ENCODE data around the gene PDGFC.

Gene PDGFC, protein sequence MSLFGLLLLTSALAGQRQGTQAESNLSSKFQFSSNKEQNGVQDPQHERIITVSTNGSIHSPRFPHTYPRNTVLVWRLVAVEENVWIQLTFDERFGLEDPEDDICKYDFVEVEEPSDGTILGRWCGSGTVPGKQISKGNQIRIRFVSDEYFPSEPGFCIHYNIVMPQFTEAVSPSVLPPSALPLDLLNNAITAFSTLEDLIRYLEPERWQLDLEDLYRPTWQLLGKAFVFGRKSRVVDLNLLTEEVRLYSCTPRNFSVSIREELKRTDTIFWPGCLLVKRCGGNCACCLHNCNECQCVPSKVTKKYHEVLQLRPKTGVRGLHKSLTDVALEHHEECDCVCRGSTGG

DNA sequence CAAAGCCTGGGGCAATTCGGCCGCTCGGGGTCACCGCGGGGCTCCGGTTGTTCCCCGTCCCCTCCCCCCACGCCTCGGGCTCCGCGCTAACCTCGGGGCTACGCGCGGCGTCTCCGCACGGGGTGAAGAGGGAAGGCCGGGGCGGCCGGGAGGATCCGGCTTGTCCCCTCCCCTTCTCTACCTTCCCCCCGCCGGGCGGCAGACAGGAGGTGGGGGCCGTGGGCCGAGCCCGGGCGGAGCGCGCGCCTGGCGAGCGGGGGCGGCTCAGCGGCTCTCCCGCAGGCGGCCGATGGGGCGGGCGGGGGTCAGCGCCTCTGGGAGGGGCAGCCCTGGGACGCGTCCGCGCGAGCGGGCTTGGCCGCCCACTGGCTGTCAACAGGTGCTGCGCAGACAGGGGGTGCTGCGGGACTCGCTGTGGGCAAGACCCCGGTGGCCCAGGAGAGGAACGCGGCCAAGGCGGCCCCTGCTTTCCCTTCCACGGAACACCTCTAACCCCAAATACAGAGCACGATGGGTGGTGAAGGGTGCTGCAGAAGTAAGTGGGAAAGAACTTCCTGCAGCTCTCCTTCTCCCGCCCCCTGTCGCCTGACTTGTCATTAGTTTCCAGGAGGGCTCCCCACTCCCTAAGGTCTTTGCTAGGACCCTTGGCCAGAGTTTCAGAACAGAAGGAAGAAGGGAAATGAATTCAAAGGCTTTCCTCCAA lies at the start of gene PDGFC:
TSS of gene PDGFC (minus strand) at position 124 of the 703 bp plus-strand sequence. CDS start 896 bp downstream, outside the sequence.
- DNase-seq = no peak

DNA sequence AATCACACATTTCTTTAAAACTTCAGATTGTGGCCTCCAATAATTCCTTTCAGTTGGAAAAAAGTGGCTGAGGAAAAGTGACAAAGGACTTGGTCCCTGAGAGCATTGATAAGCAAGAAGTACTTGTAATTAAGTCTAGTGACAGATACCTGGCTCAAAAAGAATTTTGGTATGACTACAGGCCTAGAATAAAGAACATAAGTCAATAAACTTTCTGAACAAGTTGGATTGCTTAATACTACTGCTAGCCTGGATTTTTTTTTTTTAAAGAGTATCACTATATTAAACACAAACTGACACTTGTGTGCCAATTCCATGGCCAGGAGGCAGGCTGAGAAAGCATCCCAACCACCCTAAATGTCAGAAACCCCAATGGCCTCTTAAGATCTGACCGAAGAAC lies 49.3 kb upstream of the PDGFC start:
- DNase-seq = no peak

DNA sequence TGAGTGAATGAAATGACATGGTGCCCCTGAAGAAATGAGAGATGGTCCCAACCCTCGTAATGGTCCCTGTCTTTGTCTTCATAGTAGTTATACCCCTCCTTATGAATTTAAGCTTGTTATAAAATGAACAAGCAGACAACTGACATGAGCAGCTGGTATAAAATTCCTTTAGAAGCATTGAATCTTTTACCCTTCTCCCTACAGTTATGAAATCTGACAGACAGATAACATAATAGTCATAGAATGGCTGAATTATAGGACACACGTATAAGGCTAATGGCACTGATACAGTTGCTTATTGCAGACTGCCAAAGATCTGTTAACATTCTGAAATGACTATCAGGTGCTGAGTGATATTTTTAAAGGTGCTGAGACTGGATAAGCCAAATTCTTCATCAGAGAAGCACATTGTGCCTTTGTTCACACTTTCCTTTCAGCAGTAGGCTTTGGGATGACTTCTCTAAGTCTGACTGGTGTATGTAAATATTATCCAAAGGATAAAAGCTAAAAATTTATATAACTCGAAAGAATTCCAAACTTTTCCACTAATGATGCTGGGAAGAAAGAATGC lies 47.4 kb upstream of the PDGFC start:
- DNase-seq = no peak

DNA sequence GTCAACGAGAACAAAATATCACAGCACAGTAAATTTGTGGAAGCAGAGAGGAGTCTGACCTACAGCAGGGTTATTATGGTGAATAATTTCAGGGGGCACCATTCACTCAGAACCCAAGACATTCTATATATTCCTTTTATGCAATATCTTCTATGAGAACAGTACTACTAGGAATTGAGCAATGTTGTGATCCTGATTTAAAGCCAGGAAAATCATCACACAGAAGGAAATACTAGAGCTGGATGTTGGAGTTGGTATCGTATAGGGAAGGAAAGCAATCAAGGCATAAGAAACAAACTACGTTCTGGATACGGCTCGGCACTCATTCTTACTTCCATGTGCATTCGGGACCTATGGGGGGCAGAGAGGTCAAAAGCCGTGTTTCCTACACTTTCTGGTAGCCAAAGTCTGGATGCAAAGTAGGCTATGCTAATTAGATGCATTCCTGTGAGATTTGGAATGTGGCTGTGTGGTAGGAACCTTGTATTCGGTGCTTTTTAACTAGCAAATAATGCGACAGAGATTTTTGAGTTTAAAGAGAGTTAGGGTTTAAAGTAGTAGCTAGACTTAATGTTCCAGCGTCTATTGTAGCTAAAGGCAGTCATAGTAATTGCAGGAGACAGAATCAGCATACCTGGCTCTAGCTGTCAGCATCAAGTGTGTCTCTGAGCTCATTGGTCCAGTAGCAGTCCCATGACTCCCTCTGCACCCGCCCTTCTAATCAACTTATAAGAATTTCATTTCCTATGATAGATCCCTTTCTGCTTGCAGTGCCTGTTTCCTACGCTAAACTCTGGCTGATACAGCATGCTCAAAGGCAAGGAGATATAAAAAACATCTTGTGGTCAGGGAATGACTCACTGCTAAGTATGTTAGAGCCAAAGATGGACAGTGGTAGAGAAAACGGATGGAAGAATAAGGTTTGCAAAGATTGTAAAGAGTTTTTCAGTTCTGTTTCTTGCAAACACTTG lies 43.3 kb upstream of the PDGFC start:
- DNase-seq = no peak

DNA sequence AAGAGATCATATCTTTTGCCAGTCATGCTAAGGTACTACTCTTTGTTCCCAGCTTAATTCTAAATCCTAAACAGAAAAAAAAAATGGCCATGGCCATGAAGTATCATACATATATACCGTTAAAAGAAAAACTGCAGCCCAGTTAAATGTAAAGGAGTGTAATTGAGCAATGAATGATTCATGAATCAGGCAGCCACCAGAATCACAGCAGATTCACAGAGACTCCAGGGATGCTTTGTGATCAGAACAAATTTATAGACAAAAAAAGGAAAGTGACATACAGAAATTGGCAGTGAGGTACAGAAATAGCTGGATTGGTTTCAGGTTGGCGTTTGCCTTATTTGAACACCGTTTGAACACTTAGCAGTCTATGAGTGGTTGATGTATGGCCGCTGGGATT lies 42.1 kb upstream of the PDGFC start:
- DNase-seq = no peak

DNA sequence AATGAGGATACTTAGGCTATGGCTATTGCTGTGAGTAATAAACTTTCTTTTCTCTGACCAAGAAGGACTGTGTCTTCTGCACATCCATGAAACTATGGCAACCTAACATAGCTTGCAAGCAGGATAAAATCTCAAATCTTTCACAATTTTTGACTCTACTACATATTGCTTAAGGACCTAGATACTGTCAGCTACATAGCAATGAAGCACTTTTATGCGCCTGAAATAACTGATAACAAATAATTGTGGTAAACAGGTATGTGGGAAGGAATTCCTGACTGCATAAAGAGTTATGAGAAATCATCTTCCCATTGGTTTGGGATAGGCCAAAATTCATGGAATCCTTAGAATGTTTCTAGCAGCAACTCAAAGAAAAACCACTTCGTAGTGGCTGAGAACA lies 41.2 kb upstream of the PDGFC start:
- DNase-seq = no peak

DNA sequence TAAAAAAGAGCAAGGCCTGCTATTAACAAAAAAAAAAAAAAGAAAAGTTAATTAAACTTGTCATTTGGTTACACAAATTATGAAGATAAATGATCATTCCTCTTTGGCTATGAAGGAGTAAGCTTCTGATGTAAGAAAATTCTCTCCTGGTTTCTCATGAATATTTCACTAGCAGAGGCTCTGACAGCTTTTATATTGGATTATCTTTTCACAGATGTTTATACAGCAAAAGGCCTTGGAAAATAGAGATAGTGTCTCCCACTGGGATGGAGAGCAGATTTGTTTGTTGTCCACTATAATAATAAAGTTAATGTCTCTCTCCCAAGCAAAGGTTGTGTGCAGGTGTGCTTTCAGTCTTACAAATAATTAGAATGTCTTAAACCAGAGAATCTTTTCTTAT lies 40.7 kb upstream of the PDGFC start:
- no peak for DNase-seq

DNA sequence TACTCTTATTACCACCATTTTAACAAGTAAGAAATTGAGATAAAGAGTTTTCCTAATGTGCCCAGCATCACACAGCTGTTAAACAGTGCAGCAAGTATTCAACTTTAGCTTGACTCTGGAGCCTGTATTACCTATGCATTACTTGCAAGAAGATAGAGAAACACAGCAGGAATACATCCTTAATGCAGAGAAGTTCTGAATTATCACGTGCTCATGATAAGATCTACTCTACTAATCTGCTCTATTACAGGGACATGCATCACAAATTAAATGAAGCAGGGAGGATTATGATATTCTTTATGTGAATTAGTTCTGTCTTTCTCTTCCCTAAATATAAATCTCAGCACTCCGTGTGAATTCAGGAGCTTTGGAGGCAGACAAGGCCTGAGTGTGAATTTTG lies 39.0 kb upstream of the PDGFC start:
- no peak for DNase-seq

DNA sequence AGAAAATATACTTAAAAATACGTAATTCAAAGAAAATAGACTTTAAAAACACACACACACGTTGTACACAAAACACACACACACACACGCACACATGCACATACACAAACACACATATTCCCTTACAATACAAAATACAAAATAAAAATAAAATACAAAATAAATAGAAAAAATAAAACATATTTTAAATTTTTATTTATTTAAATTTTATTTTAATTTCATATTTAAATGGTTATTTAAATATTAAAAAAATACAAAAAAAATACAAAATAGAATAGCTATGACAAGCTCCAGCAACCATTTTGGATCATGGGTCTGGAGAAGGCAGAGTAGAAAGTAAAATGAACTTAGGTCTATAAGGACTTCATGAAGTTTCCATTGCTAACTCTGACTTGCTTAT lies 34.2 kb upstream of the PDGFC start:
- DNase-seq = no peak

DNA sequence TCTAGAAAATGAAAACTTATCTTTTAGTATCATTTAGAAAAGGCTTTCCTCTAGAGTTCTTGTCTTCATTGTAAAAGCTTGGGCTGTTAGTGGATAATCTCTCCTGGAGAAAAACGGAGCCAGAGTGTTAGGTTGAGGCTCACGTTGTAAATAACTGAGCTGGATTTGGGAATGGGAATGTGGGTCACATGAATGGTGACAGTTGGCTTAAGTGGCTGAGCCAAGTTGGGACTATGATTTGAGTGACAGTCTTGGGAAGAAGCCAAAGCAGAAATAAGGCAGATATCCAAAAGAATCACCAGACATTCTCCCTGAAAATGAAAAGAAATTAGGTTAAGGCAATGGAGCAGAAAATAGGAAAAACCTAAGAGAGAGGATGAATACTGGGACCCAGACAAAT lies 33.6 kb upstream of the PDGFC start:
- no peak for DNase-seq

DNA sequence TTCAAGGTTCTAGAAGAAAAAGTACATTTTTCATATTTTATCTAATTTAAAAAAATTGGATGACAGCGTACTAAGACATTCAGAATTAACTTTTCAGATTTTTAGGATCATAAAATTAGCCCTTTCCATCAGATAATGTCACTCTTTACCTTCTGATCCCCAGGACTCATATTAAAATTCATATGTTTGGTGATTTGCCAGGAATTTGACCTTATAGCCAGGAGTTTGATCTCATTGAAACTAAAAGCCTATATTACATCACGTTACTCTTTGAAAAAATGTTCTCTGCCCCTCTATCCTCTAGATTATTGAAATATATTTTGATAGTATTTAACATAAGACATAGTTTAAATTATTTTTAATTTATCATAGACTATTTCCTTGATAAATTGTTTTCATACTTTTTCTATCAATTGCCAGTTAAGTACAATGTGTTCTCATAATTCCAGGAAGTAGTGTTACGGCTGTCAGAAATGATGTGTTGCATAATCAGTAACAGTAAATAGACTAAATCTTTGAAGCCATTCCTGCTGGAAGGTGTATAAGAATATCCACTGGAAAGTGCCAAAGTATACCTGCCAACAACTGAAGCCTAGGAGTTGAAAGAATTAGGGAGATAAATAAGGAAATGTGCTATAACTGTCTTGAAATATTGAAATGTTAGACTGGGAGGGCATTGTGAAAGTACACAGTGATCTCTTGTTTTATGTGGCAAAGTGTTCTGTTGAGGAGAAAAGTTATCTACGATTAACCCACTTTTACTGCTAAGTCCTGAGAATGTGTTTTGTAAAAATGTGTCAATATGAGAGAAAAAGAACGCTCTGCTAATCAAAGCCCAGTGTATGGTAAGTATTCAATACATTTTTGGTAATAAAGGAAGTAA lies 32.9 kb upstream of the PDGFC start:
- DNase-seq = no peak

DNA sequence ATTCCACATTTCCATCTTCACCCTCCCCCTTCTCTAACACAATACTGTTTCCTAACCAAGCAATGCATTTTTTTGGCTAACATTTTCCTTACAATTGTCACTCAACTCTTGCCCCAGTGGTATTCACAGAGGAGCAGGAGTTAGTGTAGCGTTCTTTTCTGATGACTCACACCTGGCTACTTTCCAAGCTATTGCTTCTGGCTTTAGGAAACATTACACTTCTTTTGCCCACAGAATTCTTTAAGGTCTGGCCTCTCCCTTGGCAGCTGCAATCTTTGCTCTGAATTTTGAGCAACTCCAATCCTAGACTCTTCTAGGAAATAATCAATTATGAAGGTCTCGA lies 27.5 kb upstream of the PDGFC start:
- DNase-seq = no peak

DNA sequence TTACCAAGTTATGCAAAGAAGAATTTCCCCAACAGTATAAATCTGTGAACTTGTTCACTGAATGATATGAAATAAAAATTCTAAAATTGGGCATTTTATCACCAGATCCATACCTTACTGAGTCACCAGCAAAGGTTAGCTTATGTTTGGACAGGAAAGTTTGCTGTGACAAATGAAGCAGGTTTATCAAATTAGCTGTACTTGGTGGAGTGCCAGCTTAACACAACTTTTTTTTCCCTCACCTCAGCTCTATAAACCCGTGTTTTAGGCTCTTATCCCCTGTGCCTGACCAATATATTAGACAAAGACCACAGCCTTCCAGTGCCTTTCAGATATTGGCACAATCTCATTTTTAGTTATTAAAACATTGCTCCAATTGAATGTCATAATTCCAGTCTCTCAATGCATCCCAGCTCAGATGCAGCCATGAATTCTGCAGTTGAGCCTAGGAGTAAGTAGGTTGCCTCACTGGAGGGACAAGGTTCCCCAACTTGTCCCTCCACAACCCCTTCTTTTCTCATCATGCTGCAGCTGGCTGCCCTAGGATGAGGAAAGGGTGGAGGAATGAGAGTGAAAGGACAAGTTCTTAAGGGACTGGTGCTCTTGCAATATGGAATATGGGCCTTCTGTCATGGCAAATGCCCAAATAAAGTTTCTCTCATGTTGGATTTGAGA lies 27.0 kb upstream of the PDGFC start:
- no peak for DNase-seq

DNA sequence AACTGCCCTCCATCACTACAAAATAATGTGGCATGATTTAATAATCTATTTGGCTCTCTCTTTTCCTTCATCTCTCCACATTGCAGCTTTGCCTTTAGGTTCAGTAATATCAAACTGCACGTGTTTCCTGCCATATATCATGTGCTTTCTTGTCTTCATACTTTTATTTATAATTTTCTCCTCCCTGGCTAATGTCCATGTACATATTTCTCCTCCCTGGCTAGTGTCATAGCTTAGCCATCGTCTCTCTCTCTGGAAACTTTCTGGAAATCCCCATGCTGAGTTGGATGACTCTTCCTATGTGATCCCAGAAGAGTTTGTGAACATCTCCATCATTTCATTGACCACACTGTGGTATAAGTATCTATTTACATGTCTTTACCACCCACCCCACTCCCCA lies 21.3 kb upstream of the PDGFC start:
- no peak for DNase-seq

DNA sequence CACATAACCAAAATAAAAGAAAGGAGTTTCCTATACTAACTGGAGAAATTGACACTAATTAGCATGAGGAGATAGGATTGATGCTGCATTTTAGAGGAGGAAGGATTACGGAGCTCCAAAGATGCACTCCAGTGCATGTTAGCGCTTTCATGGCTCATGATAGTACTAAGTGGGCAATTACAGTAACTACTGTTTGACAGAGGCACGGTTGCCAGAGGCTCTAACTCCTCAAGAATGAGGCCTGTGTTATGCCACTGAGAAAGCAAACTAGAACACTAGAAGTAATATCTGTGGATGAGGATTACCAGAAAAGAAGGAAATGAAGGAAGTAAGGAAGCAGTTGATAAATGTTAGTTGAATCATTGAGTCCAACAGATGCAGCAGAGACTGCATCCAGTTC lies 19.6 kb upstream of the PDGFC start:
- DNase-seq = no peak

DNA sequence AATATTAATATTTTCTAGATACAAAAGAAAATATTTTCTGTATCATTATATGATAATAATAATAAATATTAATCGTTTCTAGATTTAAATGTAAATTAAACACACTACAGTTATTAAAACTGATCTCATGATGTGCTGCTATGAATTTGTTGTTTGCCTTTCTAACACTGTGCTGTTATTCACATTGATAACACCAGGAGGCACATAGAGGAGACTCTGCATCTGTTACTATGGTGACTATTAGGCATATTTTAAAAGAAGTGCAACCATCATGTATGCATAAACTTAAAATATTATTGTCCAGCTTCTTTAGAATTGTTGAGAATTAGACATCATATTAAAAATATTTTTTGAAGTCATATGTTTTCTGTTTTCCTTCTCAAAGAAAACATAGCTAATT lies 11.8 kb upstream of the PDGFC start:
- no peak for DNase-seq

DNA sequence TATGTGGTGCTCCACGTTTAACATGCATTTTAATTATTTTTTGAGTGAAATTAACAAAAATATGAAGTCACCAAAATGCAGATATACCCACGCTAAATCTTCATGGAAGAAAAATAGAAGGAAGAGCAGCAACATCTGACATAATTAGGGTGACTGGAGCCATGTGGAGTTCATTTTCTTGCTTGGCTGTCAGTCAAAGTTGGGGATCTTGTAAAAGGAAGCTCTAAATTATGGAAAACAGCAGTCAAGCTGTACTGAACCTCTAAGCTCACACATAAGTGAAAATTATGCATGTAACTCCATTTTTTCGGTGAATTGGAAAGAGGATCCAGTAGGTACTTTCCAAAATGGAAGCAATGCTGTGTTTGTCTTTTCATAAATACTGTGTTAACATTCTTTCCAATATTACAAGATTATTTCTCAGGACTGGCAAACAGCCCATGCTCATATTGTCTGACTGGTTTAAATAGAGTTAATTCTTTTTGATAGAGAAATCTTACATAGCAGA lies 9.7 kb upstream of the PDGFC start:
- DNase-seq = no peak

DNA sequence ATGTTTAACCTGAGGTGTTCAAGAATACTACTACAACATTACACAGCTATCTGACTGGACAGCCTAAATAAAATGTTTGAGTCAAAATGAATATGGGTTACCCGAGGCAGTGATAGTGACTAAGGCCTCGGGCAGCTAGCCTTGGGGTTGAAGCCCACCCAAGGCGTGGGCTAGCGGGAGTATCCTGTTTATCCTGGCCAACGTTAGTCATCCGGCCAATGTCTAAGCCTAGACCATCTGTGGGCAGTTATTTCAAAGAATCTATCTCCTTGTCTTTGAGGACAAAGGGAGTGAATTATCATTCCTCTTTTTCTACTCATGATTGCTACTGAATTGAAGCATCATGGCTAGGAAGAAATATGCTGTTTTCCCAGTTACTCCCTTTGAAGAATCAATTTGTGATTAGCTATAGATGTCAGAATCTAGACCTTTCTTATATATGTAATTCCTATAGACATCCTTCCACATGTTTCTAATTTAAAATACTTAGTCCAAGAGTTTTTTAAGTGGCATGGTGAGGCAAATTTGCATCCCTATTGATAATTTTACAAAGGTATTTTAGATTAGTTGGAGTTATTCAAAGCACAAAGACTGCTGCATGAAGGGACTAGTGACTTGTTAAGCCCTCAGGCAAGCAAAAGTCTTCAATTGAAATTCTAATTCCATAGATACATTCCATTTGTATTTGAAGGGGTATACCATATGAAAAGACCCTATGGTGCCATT lies 6.0 kb upstream of the PDGFC start:
- DNase-seq = no peak

DNA sequence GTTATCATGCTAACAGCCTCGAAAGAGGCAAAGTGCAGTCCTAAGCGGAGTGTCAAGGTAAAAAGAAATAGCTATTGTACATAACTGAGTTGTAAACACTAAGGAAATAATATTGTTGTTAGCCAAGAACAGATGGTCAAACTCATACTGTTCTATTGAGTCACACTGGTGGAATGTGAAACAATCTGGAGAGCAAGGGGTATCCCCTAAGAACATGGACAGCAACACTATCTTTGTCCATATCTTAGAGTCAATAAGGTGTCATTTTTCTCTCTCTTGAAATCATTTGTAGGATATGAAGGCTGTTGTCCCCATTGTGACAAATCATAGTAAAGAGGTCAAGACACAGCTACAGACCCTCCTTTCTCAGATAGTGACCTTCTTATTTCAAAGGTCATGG lies 4.5 kb upstream of the PDGFC start:
- DNase-seq = no peak

DNA sequence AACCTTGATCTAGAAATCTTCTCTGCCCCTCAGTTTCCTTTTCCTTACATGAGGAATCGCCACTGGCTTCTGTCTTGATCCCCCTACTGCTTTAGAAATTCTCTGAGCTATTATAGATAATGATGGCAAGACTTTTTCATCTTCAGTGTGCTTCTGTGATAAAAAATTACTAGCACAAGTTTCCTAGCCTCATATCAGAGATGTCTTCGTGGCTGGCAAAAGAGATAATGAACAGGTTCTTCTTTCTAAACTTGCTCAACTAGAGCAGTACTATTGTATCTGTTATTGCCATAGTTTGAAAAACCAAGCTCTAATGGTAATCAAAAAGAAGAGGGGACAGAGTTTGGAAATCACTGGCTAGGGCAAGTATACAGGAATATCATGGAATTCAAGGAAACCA lies 4.1 kb upstream of the PDGFC start:
- DNase-seq = no peak

DNA sequence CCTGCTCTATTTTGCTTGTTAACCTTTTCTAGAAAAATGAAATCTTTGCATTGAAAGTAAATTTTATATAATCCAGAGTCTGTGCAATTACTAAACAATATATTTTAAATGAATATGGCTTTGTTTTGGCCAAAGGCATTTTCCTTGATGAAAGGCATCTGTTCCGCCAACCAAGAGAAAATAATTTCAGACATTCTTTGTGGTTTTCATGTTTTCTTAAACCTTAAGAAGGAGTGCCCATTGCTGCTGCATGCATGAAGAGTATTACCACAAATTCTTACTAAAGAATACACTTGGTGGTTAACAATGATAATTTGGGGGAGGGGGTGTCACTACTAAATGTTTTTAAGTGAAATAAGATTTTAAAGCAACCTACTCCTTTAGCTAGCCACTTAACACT lies 2.7 kb upstream of the PDGFC start:
- no peak for DNase-seq

Data from stimulated activated CD4-positive, alpha-beta T cell treated with anti-CD3 and anti-CD28 coated beads, Interleukin-4, amount 100 ng/mL, for 24 hours (primary cell).